Sigmoid colon (tissue), 4 donors: Measurements from ENCODE around the gene HPS6.

Experiments
- POLR2A ChIP-seq, 2 donors: fragments of 450-650 bp; IDR thresholded peaks; one replicate each; pipeline ENCODE4 v1.6.1; 2016; ENCODE audit warnings: antibody characterized with exemption in 2 of 2, mild to moderate bottlenecking in 2 of 2, moderate library complexity in 2 of 2
- POLR2AphosphoS5 ChIP-seq, 4 donors: sonication (generic); formaldehyde crosslinking; IDR thresholded peaks; one replicate each; pipeline ENCODE4 v1.6.1; 2017; ENCODE audit warnings: antibody characterized with exemption in 4 of 4
- TF ChIP-seq, protein P1 (sequence below), 4 experiments: fragments of 450-650 bp in 3 of 4; fragments of 200-600 bp in 1 of 4; IDR thresholded peaks; one replicate each; pipeline ENCODE4 v1.5.1; 2016 to 2019; ENCODE audit warnings: antibody characterized with exemption in 4 of 4, mild to moderate bottlenecking in 3 of 4, moderate library complexity in 2 of 4

- TF ChIP-seq POLR2A (IDR thresholded peaks at IDR 0.05) (no peak), POLR2AphosphoS5 (IDR thresholded peaks at IDR 0.05) (no peak)
- TF ChIP-seq, protein P1, sequence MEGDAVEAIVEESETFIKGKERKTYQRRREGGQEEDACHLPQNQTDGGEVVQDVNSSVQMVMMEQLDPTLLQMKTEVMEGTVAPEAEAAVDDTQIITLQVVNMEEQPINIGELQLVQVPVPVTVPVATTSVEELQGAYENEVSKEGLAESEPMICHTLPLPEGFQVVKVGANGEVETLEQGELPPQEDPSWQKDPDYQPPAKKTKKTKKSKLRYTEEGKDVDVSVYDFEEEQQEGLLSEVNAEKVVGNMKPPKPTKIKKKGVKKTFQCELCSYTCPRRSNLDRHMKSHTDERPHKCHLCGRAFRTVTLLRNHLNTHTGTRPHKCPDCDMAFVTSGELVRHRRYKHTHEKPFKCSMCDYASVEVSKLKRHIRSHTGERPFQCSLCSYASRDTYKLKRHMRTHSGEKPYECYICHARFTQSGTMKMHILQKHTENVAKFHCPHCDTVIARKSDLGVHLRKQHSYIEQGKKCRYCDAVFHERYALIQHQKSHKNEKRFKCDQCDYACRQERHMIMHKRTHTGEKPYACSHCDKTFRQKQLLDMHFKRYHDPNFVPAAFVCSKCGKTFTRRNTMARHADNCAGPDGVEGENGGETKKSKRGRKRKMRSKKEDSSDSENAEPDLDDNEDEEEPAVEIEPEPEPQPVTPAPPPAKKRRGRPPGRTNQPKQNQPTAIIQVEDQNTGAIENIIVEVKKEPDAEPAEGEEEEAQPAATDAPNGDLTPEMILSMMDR (IDR thresholded peaks at IDR 0.05): no peak
Observed at GRCh38 chr10:102085336-102085735, 20.2 kb downstream of the HPS6 start.
